Measurements from ENCODE around the gene SCUBE1.

SCUBE1 gene

DNA sequence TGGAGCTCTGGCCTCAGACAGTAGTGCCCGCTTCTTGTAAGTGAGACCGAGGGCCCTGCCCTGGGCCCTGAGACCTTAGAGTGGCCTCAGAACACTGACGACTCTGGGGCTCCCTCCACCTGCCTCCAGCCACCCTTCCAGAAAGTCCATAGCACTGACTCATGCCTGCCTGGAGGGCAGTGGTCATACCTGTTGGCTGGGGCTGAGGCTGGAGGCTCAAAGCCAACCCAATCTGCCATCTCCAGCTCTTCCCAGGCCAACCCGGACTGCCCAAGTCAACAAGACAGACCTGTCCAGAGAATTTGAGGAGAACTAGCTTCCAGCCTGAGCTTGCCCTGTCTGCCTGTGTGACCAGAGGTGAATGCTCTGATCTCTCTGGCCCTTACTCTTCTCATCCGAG, 89.3 kb downstream of the SCUBE1 start:
- DNase-seq = no peak

DNA sequence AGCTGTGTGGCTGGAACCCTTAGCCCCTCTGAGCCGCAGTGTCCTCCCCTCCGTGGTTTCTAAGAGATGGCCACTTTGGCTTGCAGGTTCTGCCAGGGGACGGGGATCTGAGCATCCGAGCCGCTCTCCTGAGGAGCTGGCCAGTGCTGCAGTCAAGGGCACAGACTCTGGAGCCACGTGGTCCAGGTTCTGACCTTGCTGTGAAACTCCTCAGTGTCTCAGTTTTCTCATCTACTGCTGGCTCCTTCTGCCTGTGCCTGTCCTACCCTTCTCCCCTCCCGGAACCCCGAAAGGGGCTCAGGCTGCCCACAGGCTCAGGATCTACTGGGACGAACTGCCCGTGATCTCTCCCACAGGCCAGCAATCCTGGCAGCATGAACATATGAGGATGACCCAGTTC, 90.9 kb downstream of the SCUBE1 start:
- no peak for DNase-seq

- DNase-seq = no peak
Measured at GRCh38 chr22:43249789-43250471, 93.2 kb downstream of the SCUBE1 start.

DNA sequence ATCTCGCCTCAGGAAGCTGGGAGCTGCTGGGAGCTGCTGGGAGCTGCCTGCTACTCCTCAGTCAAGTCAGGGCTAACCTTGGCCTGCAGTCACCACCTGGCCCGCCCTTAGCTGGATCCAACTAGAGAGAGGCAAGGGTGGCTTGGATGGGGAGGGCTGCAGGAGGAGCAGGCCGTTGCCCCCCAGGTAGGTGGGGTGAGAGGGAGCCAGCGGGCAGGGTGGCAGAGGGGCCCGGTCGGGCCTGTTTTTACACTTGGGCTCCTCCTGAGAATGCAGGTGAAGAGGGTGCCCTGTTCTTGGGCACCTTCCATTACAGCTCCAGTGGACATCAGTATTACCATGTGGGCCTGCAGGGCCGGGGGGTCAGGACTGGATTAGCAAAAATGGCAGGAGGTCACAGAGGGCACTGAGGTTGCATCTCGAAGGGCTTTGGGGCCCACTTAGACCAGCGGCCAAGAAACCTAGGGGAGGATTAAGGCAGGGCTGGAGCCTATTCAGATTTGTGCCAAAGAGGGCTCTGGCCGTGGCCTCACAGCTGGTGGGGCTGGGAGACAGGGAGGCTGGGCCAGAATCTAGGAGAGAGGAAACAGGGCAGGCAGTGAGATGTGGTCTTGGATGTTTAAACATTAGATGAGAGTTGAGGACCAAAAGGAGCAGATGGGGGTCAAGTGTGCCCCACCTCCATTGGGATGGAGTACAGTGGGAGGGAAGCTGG, 95.5 kb downstream of the SCUBE1 start:
- no peak for DNase-seq

DNA sequence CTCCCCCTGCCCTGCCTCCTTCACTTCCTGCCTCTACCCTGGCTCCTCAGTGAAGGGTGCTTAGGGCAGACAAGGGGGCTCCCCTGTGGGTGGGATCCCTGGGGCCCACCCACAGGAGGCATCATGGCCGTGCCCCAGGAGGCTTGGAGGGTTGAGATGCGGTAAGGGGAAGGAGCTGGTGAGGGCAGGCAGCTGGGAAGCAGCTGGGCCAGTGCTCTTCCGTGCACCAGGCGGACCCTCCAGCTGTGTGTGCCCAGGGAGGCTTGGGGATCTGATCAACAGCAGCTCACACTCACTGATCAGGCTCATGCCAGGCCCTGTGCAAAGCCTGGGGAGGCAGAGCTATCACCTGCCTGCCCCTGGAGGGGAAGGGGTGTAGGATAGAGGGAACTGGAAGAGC, 97.0 kb downstream of the SCUBE1 start:
- no peak for DNase-seq

DNA sequence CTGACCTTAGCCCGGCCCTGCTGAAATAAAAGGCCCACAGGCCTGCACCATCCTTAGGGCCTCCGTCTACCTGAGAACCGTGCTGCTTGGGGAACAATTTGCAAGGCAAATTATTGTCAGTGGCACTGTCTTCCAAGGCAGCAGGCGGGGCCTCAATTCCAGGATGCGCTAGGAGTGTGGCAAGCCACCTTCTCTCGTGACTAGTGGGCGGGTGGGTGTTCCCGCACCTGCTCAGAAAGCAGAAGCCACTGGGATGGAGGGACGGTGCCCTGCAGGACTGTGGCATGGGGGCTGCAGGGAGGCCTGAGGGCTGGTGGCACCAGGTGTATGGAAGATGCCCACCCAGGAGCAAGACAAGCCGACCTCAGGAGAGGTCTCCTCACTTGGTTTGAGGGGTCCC, 97.5 kb downstream of the SCUBE1 start:
- DNase-seq = no peak

DNA sequence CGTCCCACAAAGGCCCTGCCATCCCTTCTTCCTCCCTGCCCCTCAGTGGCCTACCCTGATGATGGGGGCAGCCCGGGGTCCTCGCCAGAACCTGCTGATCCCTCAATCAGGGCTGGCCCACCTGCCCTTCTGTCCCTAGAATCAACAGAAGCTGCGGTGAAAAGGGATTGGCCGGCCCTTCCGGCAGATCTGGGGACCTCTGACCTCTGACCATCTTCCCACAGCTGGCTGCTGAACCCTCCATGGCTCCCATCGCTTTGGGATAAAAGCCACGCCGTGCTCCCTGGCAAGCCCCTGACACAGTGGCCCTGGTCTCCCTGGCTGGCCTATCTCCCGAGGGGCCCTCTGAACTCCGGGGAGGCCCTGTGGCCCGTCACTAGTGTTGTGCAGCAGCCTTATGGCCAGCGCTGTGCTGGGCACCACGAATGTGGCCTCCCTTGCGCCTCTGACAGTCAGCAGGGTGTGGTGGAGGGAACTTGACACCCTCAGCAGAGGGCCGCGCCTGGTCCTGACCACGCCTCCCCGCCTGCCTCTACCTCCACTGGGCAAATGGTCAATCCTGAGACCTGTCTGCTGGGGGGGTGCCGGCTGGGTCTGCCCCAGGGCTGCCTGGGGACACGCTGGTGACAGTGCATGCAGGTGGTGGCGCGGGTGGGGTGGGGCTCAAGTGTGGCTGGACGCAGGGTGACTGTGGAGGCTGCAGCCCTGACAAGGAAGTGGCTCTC, 98.2 kb downstream of the SCUBE1 start:
- no peak for DNase-seq

DNA sequence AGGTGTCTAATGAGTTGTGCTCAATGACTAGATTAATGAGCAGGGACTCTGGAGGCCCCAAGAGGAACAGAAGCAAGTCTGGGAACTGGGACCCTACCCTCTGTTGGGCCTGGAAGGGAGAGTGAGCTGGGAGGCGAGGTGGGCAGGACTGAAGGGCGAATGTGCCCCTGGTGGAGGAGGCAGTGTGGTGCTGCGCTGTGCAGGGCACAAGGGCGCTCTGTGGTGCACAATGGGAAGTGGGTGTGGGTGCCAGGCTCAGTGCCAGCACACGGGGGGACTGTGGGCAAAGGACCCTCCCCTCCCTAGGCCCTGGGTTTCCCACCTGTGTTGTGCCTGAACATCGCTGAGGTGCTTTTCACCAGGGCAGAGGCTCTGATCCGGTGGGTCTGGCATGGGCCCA, 98.8 kb downstream of the SCUBE1 start:
- no peak for DNase-seq

GRCh38 chr22:43243324-43243723, 99.8 kb downstream of the SCUBE1 start:
- no peak for DNase-seq

DNA sequence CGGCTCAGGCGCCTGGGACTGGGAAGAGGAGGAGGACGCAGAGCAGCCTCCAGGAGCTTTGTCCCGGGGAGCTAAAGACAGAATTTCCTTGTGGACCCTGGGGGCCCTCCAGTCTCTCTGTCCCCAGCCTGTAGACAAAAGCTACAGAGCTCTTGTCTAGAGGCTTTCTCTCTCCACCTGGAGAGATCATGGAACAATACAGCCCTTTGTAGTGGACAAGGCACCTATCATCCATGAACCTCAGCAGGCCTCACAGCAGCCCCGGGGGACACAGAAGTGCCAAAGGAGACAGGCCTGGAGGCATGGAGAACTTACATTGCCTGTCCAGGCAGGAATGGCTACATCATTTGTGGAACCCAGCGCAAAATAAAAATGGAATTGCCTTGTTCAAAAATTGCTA, 100.5 kb downstream of the SCUBE1 start:
- no peak for DNase-seq

DNA sequence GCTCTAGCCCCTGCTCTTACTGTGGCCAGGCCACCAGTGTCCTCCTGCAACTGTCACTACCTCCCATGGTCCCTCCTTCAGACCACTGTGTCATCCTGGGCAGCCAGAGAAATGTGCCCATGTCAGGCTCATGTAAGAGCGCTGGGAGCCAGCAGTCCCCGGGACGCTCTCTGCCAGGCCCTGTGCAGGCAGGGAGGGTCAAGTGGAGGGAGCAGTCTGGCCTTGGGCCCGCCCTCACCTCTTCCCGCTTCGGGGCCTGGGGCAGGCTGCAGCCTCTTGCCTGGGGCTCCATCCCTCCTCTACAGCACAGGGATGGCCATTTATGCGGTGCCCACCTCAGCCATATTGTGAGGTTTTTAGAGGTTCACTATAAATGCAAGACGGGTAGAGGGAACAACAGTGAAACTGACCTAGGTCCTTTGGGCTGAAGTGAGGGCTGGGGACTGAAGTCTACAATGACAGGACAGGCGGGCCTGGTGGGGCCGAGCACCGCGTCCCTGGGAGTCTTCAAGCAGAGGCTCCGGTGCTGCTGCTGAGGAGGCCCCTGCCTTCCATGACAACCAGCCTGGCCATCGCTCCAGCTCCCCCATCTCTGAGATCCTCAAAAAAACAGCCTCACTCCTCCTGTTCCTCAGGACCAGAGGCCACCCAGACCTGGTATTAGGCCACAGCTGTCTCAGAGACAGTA, 101.3 kb downstream of the SCUBE1 start:
- no peak for DNase-seq

DNA sequence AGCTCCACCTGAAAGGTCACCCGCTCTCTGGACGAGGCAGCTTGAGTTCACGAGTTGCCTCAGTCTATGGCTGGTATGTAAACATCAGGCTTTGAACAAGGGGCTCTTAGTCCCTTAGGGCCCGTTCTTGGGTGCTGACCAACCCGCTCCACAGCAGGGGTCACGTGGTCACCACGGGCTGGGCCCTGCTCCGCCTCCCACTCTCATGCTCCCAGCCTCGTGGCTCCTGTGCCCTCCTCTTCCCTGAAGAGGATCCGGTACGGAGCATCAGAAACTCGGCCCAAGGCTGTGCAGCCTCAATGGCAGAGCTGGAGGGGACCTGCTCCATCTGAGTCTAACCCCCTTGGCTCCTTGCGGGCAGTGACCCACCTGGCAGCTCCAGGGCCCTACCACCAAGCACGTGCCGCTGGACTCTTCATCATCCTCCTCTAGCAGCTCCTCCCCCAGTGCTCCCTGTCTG, 102.0 kb downstream of the SCUBE1 start:
- DNase-seq = no peak

GRCh38 chr22:43240614-43241013, 102.6 kb downstream of the SCUBE1 start:
- DNase-seq = no peak

DNA sequence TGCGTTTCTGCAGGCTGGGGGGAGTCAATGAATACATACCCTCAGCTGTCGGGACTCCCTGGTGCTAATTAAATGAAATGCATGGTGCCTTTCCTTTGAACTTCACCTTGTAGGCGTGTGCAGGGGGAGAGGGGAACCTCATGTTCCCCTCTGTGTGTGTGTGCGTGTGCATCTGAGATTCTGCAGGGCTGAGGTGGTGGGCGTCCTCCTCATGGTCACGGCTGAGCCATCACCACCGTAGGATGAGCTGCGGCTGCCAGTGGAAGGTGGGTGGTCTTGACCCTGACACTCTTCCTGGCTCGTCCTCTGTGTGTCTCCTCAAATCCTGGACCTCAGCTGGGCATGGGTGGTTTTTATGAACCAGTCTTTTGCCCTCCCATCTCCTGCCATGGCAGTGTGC, 103.2 kb downstream of the SCUBE1 start:
- no peak for DNase-seq

GRCh38 chr22:43239193-43239780, 103.9 kb downstream of the SCUBE1 start:
- no peak for DNase-seq

DNA sequence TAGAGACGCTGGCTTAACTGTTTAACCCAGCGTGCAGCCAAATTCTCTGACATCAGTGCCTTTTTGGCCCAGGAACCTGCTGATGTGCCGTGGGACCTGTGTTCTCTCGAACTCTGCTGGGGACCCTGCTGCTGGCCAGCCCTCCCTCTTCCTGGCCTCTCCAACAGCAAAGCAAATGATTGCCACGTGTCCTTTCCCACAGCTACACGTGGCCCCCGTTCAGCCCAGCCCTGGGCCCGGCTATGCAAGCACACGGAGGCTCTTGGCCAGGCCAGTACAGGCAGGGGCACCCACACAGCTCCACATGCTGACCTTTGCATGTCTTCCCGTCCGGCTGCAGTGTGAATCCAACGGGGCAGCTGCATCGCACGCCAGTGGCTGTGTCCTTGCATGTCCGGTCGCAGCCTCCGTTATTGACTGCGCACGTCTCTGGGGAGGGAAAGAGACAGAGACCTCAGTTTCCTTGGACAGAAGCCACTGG, 104.6 kb downstream of the SCUBE1 start:
- DNase-seq = no peak

DNA sequence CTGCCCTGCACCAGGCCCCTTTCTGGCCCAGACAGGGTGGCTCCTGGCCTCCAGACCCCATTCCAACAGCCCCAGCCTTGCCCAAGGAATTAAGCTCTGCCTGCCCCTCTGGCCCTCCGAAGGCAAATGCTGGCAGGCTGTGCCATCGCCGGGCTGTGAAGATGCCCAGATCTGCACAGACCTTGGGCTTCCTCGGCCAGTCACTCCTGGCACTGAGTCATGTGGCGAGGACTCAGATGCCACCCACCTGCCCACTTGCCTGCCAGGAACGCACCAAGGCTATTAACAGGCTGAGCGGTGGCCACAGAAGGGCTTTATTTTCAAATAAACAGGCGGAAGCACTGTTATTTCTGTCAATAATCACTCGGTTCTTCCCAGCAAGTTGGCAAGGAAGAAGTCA, 105.9 kb downstream of the SCUBE1 start:
- DNase-seq = no peak

GRCh38 chr22:43236411-43237166, 106.6 kb downstream of the SCUBE1 start:
- no peak for DNase-seq

- no peak for DNase-seq
Measured at GRCh38 chr22:43235445-43236409, 107.4 kb downstream of the SCUBE1 start.

DNA sequence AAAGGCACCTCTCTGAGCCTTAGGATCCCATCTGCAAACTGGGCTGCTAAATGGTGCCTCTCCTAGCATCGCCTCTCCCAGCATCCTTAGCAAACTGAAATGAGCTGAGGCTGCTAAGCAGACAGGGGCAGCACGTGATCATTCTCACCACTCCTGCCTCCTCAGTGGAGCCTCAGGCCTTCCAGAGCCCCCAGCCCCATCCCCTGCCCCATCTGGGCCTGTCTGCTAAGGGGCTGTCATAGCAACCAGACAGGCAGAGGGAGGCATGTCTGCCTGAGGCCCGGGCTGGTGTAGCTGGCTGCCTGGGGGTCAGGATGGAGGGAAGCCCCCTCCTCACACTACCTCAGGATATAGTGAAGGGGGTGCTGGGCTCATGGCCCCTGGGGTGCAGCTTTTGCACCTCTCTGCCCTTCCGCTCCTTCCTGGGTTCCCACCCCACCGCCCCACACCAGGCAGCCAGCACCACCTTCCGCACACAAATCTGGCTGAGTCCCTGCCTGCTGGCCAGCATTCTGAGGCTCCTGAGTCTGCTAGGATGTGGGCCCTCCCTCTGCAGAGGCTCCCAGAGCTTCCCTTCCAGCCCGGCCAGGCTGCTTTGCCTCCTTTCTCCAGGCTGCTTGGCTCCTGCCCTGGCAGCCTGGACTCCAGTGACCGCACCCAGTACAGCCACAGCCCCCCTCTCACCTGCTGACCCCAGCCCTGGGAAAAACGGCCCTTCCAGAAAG, 108.7 kb downstream of the SCUBE1 start:
- no peak for DNase-seq
